Tibial nerve (tissue), 4 donors: ENCODE measurements around the gene ACBD5. TPM values are rescaled to one million over a fixed set of nuclear protein-coding genes. Genes with fewer than 3 reads are reported as not detected.
A peak's percentile ranks its signal among the peaks of the same experiment; 100 is the strongest.

Source experiments
- DNase-seq, 2 donors: peaks; one replicate each; pipeline ENCODE4 v3.0.0-alpha.2; 2019; ENCODE audit warnings: low spot score in 2 of 2
- H3K27ac ChIP-seq, 4 donors: fragments of 200-600 bp; sonication (generic) in 3 of 4; one replicate each; pipeline ENCODE4 v1.5.1; 2017 to 2019; ENCODE audit warnings: mild to moderate bottlenecking in 1 of 4
- H3K27me3 ChIP-seq, 2 donors: fragments of 200-600 bp; sonication (generic) in 1 of 2; one replicate each; pipeline versions ENCODE4 v1.5.1 to v1.6.0; 2017 to 2019
- H3K36me3 ChIP-seq, 3 donors: fragments of 200-600 bp; sonication (generic); one replicate each; pipeline ENCODE4 v1.5.1; 2018 to 2019
- H3K4me1 ChIP-seq, 4 donors: fragments of 200-600 bp; sonication (generic) in 3 of 4; one replicate each; pipeline ENCODE4 v1.5.1; 2017 to 2019
- H3K4me3 ChIP-seq, 4 donors: fragments of 200-600 bp; sonication (generic) in 3 of 4; one replicate each; pipeline ENCODE4 v1.5.1; 2017 to 2019; ENCODE audit warnings: mild to moderate bottlenecking in 1 of 4, moderate library complexity in 1 of 4
- H3K9me3 ChIP-seq, 4 donors: fragments of 200-600 bp; sonication (generic) in 3 of 4; one replicate each; pipeline ENCODE4 v1.5.1; 2017 to 2019
- CTCF ChIP-seq, 5 experiments: fragments of 200-600 bp in 3 of 5; fragments of 450-650 bp in 2 of 5; sonication (generic) in 3 of 5; IDR thresholded peaks; one replicate each; pipeline ENCODE4 v1.5.1; 2016 to 2019; ENCODE audit warnings: antibody characterized with exemption in 5 of 5, mild to moderate bottlenecking in 3 of 5, moderate library complexity in 2 of 5
- EP300 ChIP-seq, 2 donors: sonication (generic); formaldehyde crosslinking; IDR thresholded peaks; one replicate each; pipeline ENCODE4 v1.6.1; 2017; ENCODE audit warnings: antibody characterized with exemption in 2 of 2, mild to moderate bottlenecking in 1 of 2
- POLR2A ChIP-seq, 2 donors: fragments of 450-650 bp; IDR thresholded peaks; one replicate each; pipeline ENCODE4 v1.6.1; 2017; ENCODE audit warnings: antibody characterized with exemption in 2 of 2, mild to moderate bottlenecking in 2 of 2, moderate library complexity in 2 of 2
- WGBS, 2 donors: methylation state at CpG; one replicate each; pipeline ENCODE4 v1.1.5; 2018; 5-methylcytosine and 5-hydroxymethylcytosine counted together
- total RNA-seq, 4 donors: library from RNA; depleted of rRNA; stranded (reverse); fragments of >200 nt; gene quantifications; one replicate each; pipeline ENCODE4 v1.1.0, GENCODE V29; 2016

The ACBD5 gene
- total RNA-seq, 4 donors from 2014 or later: 15.3 to 31.2 (median 20.4) TPM

GRCh38 chr10:27245836-27246235 is 5.2 kb upstream of the ACBD5 start:
- TF ChIP-seq CTCF (IDR thresholded peaks at IDR 0.05) (no peak), POLR2A (IDR thresholded peaks at IDR 0.05) (no peak), EP300 (IDR thresholded peaks at IDR 0.05) (no peak)
- 34 to 39% methylated on average over 10 of the region's 11 CpGs for WGBS, 2 donors
- Histone ChIP-seq H3K4me3 (no peak overlapping the region), H3K27ac (no peak overlapping the region), H3K36me3 (no peaks in the 10 kb centered on the region), H3K27me3 (no peaks in the 10 kb centered on the region), H3K4me1 (peaks cover 0 to 14% (median 3%) of the 10 kb centered on the region in 4 donors), H3K9me3 (no peaks in the 10 kb centered on the region)
- no peak for DNase-seq

- no peak for DNase-seq
- Histone ChIP-seq H3K4me3 (no peak overlapping the region), H3K36me3 (no peaks in the 10 kb centered on the region), H3K27me3 (no peaks in the 10 kb centered on the region), H3K9me3 (no peaks in the 10 kb centered on the region), H3K27ac (no peak overlapping the region), H3K4me1 (peaks cover 0 to 14% (median 3%) of the 10 kb centered on the region in 4 donors)
- WGBS, 2 donors: 94 to 100% methylated on average over 1 of the region's 1 CpG
- no peak for TF ChIP-seq EP300 (IDR thresholded peaks at IDR 0.05)
- TF ChIP-seq CTCF (IDR thresholded peaks at IDR 0.05): no peak
- no peak for TF ChIP-seq POLR2A (IDR thresholded peaks at IDR 0.05)
Observed at GRCh38 chr10:27244976-27245375, 4.4 kb upstream of the ACBD5 start.

GRCh38 chr10:27242951-27243551 is 2.5 kb upstream of the ACBD5 start:
- H3K4me1 ChIP-seq: peaks cover 0 to 29% (median 13%) of the 10 kb centered on the region in 4 donors
- DNase-seq: peak in 1 of 2 donors; percentile 56
- H3K36me3 ChIP-seq: no peaks in the 10 kb centered on the region
- H3K27me3 ChIP-seq: no peaks in the 10 kb centered on the region
- H3K27ac ChIP-seq: peak overlapping the region; percentile 93 to 99 (median 94)
- no peaks in the 10 kb centered on the region for H3K9me3 ChIP-seq
- WGBS, 2 donors: 5 to 30% methylated on average over 12 of the region's 12 CpGs
- H3K4me3 ChIP-seq: peak overlapping the region; percentile 68 to 87 (median 78)
- TF ChIP-seq CTCF (IDR thresholded peaks at IDR 0.05) (no peak), EP300 (IDR thresholded peaks at IDR 0.05) (peak in 1 of 2 donors; percentile 76), POLR2A (IDR thresholded peaks at IDR 0.05) (peak in 1 of 2 donors; percentile 16)

GRCh38 chr10:27242473-27242950 is 1.9 kb upstream of the ACBD5 start:
- 0 to 1% methylated on average over 6 of the region's 6 CpGs for WGBS, 2 donors
- no peak for TF ChIP-seq POLR2A (IDR thresholded peaks at IDR 0.05)
- no peak for TF ChIP-seq CTCF (IDR thresholded peaks at IDR 0.05)
- TF ChIP-seq EP300 (IDR thresholded peaks at IDR 0.05): no peak
- Histone ChIP-seq H3K36me3 (no peaks in the 10 kb centered on the region), H3K27ac (peak overlapping the region; percentile 93 to 99 (median 94)), H3K9me3 (no peaks in the 10 kb centered on the region), H3K4me3 (peak overlapping the region; percentile 68 to 87 (median 78)), H3K27me3 (no peaks in the 10 kb centered on the region), H3K4me1 (peaks cover 0 to 33% (median 13%) of the 10 kb centered on the region in 4 donors)
- no peak for DNase-seq

GRCh38 chr10:27241652-27242472 is 1.3 kb upstream of the ACBD5 start:
- H3K36me3 ChIP-seq: no peaks in the 10 kb centered on the region
- peak in 3 of 5 experiments; percentile 25 to 79 (median 69) for TF ChIP-seq CTCF (IDR thresholded peaks at IDR 0.05)
- peak; percentile 92 to 95 for TF ChIP-seq POLR2A (IDR thresholded peaks at IDR 0.05)
- TF ChIP-seq EP300 (IDR thresholded peaks at IDR 0.05): peak; percentile 78 to 98
- peak overlapping the region; percentile 93 to 99 (median 94) for H3K27ac ChIP-seq
- peak overlapping the region; percentile 68 to 87 (median 78) for H3K4me3 ChIP-seq
- no peaks in the 10 kb centered on the region for H3K27me3 ChIP-seq
- no peaks in the 10 kb centered on the region for H3K9me3 ChIP-seq
- WGBS, 2 donors: 1% methylated on average over 49 to 59 of the region's 59 CpGs
- DNase-seq: peak; percentile 84 to 86
- peaks cover 0 to 37% (median 13%) of the 10 kb centered on the region in 4 donors for H3K4me1 ChIP-seq
